ENCODE measurements around the gene USP12.

The USP12 gene

GRCh38 chr13:27034678-27035111, 136.9 kb downstream of the USP12 start:
- no peak for DNase-seq (ENCODE audit: low read depth)

- no peak for DNase-seq (ENCODE audit: low read depth)
Observed at GRCh38 chr13:27028683-27029480, 142.7 kb downstream of the USP12 start.

GRCh38 chr13:27027086-27027667, 144.4 kb downstream of the USP12 start:
- no peak for DNase-seq (ENCODE audit: low read depth)

GRCh38 chr13:27026396-27026795, 145.2 kb downstream of the USP12 start:
- DNase-seq (ENCODE audit: low read depth): no peak

DNA sequence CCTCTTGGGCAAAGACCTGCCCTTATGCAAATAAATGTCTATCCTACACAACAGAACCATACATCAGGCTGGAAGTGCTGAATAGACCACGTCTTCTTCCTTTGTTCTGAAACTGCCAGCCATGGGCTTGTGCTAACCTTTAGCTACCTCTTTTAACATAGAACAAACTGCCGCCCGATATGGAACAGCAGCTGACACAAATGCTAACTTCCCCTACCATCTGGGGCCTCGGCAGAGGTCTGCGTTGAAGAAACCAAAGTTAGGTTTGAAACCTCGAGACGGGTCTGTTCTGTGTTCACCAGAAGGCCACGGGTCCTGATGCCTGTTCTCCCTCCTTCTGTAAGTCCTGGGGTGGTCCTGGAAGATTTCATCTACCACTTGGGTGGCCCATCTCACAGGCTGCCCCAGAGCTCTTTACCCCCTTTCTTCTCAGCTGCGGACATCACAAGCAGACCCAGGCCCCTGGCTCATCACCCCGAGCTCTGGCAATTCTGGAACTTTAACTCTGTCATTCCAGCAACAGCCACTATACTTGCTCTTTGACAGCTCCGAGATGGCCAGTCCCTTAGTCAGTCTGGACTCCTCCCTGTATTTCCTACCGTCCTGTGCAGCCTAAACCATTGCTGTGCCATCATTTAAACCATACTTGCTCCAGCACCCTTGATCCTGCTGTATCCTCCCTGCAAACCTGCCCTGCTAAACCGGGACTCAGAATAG, 146.7 kb downstream of the USP12 start:
- DNase-seq (ENCODE audit: low read depth): no peak

DNA sequence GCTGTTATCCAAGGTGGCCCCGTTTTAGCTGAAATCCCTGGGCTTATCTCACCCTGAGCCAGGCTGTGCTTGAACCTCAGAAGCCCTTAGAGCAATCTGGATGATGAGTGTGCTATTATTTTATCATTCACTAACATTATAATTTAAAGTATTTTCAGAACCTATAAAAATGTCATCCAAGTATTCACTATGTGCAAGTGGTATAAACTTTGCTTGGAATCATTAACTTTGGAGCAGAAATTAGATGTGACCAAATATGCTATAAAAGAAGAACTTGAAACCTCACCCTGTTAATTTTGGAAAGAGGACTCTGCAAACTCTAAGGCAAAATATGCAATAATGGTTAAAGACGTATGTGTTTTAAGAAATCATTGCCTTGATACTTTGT, 147.5 kb downstream of the USP12 start:
- no peak for DNase-seq (ENCODE audit: low read depth)

DNA sequence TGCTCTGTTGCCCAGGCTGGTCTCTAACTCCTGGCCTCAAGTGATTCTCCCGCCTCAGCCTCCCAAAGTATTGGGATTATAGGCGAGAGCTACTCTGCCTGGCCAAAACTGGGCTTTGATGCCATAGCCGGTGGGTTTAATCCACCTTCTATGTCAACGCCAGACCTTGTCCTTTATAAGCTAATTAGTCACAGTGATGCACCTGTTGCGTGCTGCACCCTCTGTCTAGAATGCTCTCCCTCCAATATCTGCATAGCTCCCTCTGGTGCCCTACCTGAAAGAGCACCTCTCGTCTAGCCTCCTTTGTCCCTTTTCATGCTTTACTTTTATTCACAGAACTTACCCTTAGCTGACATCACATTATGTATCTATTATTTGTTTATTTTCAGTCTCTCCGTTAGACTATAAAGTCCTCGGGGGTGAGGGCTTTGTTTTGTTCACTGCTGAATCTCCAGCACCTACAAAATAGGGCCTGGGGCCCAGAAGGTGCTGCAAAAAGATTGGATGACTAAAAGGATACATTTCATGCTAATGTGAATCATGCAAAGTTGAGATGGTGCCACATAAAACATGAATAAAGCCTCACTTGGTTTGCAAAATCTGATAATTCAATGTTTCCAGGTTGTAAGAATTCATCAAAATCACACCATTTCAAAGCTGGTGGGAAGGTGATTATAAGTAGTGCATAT, 148.1 kb downstream of the USP12 start:
- DNase-seq (ENCODE audit: low read depth): no peak

GRCh38 chr13:27022571-27023311, 148.9 kb downstream of the USP12 start:
- no peak for DNase-seq (ENCODE audit: low read depth)

DNA sequence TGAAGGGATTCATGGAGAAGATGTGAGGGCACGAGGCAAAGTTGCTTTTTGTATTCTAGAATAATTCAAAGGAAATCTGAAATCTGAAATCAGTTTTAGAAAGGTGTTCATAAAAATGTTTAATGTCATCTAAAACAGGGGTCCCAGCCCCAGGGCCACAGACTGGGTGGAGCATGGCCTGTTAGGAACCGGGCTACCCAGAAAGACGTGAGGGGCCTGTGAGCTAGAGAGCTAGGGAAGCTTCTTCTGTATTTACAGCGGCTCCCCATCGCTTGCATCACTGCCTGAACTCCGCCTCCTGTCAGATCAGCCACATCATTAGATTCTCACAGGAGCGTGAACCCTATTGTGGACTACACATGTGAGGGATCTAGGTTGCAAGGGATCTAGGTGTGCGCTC, 151.2 kb downstream of the USP12 start:
- DNase-seq (ENCODE audit: low read depth): no peak

DNA sequence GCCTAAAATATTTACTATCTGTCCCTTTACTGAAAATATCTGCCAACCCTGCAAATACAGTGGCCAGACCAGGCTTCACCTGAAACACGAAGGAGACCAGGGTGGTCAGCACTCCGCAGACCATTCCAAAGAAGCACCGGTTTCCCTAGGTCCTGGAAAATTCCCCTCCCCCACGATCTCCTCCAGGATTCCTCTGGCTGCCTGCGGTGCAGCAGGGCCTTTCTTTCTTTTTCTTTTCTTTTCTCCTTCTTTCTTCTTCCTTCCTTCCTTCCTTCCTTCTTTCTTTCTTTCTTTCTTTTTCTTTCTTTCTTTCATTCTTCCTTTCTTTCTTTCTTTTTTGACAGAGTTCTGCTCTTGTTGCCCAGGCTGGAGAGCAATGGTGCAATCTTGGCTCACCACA, 152.7 kb downstream of the USP12 start:
- no peak for DNase-seq (ENCODE audit: low read depth)

DNA sequence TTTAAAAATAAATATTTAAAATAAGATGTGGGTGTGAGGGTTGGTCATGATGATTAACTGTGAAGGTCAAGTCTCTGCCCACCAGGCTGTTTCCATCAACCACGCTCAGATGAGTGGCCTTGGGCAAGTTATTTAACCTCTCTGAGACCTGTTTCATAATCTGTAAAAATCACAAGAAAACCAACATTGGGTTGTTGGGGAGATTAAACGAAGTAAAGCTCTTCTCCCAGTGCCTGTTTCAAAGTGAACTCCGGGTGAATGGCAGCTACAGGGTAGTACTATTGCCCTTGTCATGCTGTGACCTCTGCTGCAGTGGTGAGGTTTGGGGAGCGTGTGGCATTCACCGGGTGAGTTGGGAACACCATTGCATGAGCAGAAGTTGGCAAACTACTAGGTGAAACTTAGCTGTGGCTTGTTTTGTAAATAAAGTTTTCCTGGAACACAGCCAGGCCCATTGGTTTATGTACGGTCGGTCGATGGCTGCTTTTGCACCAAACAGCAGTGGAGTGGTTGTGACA, 153.2 kb downstream of the USP12 start:
- DNase-seq (ENCODE audit: low read depth): no peak

- no peak for DNase-seq (ENCODE audit: low read depth)
Observed at GRCh38 chr13:27016875-27017274, 154.7 kb downstream of the USP12 start.

Data from non-pigmented ciliary epithelial cell (primary cell).